Dermis microvascular lymphatic vessel endothelial cell (primary cell): ENCODE data around the gene CCDC63. TPM values are rescaled to one million over a fixed set of nuclear protein-coding genes. Genes with fewer than 3 reads are reported as not detected.

ENCODE experiments used
- DNase-seq, 2 donors: peaks; one replicate each; pipeline versions ENCODE4 v3.0.0 to v3.0.0-alpha.2; 2010; ENCODE audit warnings: low read depth in 2 of 2
- total RNA-seq: library from RNA; depleted of rRNA; stranded (reverse); fragments of >200 nt; gene quantifications from 2 replicates; pipeline ENCODE4 v1.2.1, GENCODE V29; 2014

The CCDC63 gene
- total RNA-seq, 1 donor from 2014 or later: not detected

DNA sequence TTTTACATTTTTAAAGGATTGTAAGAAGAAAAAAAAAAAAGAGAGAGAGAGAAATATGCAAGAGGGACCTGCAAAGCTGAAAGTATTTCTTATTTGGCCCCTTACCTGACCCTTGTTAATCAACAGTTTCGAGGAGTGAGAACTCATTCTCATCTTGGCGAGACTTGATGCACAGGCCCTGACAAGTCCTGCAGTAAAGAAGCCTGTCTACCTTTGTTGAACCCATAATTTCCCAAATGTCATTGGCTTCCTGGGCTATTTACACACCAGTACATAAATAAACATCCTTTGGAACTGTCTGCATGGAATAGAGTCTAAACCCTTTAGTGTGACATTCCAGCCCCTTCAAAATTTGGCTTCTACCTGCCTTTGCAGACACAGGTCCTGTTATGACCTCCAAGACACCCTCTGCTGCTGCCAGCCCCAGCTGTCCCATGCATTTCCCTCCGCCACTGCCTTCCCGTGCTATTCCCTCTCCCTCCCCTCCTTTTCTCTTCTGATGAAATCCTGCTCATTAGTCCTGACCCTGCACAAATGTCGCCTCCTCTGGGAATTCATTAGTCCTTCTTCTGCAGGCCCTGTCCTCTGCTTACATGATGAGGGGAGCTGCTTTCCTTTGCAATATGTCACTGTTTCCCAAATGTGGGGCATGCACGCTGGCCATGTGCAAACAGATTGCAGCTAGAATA lies 38.5 kb downstream of the CCDC63 start:
- DNase-seq: no peak

GRCh38 chr12:110888256-110888991 lies 41.6 kb downstream of the CCDC63 start:
- no peak for DNase-seq

DNA sequence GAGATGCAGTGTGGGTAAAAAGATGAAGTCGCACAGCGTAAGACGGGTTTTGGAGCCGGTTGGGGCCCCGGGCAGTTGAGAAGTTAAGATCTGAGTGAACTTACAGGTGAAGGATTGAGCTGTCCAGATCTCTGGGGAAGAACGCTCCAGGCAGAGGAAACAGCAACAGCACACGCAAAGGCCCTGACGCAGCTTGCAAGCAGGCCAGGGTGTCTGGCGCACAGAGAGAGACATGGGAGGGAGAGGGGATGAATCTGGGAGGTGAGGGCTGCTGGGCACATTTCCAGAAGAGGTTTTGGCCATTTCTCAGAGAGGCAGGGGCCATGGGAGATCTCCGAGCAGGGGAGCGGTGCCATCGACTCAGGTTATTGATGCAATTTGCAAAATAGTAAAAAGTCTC lies 42.6 kb downstream of the CCDC63 start:
- no peak for DNase-seq

DNA sequence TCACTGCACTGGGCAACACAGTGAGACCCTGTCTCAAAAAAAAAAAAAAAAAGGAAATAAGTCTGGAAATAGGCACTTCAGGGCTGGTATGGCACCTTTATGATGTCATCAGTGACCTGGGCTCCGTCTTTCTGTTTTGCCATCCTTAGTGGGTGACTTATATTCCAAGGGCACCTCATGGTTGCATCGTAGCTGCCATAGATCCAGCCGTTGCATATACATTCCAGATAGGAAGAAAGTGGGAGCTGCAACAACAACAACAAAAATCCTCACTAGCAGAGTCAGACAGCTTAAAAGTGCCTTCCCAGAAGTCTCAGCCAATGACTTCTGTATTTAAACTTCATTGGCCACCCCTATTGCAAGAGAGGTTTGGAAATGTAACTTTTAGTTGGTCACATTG lies 47.2 kb downstream of the CCDC63 start:
- DNase-seq: no peak

- no peak for DNase-seq
Observed at GRCh38 chr12:110896559-110896958, 49.8 kb downstream of the CCDC63 start.

DNA sequence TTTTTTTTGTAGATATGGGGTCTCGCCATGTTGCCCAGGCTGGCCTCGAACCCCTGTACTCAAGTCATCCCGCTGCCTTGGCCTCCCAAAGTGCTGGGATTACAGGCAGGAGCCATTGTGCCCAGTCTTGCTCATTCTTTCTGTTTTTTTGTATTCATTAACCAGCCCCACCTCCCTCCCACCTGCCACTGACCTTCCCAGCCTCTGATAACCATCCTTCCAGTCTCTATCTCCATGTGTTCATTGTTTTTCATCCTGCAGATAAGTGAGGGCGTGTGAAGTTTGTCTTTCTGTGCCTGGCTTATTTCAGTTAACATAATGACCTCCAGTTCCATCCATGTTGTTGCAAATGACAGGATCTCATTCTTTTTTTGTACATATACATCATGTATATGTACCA lies 54.6 kb downstream of the CCDC63 start:
- no peak for DNase-seq

GRCh38 chr12:110903511-110903910 lies 56.7 kb downstream of the CCDC63 start:
- no peak for DNase-seq

DNA sequence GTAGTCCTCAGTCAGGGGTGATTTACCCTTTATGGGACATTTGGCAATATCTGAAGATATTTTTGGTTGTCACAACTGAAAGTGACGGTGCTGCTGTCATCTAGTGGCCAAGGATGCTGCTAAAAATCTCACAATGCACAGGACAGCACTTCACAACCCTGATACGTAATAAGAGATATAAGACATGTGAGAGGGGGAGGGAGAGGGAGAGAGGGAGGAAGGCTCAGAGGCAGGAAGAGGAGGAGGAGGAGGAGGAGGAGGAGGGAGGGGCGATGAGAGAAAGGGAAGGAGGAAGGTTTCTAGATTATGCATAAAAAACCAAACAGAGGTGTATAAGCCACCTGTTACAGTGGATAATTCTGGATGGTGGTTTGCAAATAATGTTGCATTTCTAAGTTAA lies 59.3 kb downstream of the CCDC63 start:
- DNase-seq: no peak

- no peak for DNase-seq
Observed at GRCh38 chr12:110906516-110906915, 59.7 kb downstream of the CCDC63 start.

DNA sequence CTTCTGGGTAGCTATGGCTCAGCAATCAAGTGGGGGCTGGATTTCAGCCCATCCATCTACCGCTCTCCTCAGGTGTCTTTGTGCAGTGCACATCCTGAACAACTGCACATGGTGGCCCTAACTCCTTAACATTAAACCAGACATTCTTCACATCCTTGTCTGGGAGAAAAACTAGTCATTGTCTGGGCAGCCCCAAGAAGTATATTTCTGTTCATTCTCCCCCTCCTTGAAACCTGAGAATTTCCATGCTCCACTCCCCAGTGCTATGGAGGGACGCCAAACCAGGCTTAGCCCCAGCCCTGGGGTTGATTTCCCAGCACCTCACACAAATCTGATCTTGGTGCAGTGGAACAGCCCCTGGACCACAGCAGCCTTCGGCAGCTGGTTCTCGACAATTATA lies 60.2 kb downstream of the CCDC63 start:
- no peak for DNase-seq

DNA sequence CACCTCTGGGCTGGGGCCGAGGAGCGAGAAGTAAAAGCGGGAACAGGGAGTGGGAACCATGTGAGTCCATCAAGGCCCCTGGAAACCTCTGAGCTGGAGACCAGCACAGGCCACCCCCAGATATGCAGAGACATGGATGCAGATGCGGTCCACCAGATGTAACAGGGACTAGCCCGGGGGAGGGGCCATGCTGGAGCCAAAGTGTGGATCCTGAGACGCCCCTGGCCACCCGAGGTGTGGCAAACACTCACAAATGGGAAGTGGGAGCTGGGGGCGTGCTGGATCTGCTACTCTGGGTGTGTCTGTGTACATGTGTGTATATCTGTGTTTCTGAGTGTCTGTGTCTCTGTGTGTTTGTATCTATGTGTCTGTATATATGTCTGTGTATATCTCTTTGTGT lies 60.8 kb downstream of the CCDC63 start:
- DNase-seq: no peak

GRCh38 chr12:110908377-110909152 lies 61.8 kb downstream of the CCDC63 start:
- DNase-seq: no peak

DNA sequence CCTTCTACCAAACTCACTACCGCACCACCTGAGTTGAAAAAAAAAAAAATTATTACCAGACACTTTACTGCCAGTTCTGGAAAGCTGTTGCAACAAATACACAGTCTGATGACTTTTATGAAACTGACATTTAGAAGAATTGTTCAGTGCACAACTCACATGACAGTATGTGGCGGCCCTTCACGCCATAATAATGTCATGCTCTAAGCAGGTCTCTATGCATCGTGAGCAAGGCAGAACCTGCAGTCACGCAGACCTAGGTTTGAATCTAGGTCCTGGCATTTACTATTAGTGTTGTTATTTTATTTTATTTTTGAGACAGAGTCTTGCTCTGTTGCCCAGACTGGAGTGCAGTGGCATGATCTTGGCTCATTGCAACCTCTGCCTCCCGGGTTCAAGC lies 65.5 kb downstream of the CCDC63 start:
- no peak for DNase-seq

DNA sequence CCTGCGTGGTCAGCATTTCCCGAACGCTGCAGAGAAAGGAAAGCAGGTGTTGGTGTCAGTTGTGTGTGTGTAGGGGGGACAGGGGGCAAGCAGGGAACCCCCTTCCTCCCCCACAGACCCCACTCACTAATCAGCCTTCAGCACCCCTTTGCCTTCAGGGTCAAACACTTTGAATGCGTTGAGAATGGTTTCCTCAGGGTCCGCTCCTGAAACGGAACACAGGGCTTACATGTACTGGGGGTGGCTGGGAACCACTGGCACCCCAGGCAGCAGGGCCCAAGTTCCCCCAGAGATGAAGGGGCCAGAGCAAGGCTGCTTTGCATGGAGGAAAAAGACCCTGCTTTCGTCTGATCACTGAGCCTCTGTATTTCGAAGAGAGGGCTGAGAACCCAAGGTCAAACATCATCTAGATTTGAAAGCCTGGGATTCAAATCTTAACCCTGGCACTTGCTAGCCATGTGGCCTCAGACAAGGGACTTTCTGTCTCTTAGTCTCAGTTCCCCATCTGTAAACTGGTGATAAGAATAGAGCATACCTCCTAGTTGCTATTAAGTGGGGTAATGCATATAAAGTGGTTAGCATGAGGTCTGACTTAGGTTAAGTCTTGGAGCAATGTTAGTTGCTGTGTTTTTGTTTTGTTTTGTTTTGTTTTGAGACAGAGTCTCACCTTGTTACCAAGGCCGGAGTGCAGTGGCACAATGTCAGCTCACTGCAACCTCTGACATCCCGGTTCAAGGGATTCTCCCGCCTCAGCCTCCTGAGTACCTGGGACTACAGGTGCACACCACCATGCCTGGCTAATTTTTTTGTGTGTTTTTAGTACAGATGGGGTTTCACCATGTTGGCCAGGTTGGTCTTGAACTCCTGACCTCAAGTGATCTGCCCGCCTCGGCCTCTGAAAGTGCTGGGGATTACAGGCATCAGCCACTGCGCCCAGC lies 66.6 kb downstream of the CCDC63 start:
- DNase-seq: no peak

DNA sequence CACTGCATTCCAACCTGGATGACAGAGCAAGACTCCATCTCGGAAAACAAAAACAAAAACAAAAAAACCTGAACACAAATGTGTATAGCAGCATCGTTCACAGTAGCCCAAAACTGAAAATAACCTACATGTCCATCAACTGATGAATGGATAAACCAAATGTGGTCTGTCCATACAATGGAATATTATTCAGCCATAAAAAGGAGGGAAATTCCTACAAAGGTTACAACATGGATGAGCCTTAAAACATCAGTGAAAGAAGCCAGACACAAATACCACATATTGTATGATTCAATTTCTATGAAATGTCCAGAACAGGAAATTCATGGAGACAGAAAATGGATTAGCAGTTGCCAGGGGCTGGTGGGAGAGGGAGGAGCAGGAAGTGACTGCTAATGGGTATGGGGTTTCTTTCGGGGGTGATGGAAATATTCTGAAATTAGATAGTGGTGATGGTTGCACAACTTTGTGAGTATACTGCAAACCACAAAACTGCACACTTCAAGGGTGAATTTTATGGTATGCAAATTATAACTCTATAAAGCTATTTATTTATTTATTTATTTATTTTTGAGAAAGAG lies 69.6 kb downstream of the CCDC63 start:
- peak; percentile 26 to 36 for DNase-seq

- peak; percentile 27 to 79 for DNase-seq
Observed at GRCh38 chr12:110917467-110917866, 70.7 kb downstream of the CCDC63 start.

- peak in 1 of 2 donors; percentile 27 for DNase-seq
Observed at GRCh38 chr12:110917961-110918360, 71.2 kb downstream of the CCDC63 start.

- DNase-seq: no peak
Observed at GRCh38 chr12:110919720-110920119, 72.9 kb downstream of the CCDC63 start.

DNA sequence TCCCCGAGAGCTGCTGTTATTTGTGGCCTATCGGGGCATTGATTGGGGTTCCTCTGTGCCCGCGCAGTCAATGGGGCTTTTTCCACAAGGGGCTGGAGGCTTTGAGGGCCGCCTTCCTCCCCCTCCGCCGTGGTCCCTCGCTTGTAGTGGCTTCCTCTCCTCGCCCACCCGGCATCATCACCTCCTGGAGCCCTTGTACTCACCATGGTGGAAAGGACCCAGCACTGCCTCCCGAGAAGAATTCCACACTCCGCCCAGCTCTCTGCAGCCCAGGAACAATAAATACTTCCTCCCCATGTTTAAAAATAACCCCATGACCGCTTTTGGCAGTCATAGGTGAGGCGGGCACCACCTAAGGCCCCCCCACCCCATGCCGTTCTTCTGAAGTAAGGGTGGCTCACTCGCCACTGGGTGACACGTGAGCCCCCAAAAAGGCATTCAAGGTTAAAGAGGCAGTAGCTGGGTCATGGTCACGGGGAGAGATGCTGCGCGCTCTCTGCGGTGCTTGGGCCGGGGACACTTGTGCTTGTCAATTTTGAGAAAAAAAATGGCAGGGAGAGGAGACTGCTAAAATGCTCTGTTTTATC lies 73.6 kb downstream of the CCDC63 start, which contains the start of gene MYL2:
TSS of gene MYL2 (minus strand) at position 256 of the 587 bp plus-strand sequence. CDS start at position 206, 50 bp downstream.
- no peak for DNase-seq

DNA sequence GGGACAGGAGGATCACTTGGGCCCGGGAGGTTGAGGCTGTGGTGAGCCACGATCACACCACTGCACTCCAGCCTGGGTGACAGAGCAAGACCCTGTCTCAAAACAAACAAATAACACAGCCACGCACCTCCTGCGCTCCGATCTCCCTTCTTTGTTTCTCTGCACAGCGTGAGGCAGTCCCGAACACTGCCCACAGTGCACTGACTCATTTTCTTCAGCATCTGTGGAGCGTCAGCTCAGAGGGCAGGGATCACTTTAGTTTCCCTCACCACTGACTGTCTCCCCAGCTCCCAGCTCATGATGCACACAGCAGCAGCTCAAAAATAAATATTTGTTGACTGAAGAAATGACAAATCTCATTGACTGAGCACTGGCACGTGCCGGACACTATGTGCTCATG lies 74.5 kb downstream of the CCDC63 start:
- DNase-seq: peak in 1 of 2 donors; percentile 16
